ENCODE data around the gene MYT1.

DNA sequence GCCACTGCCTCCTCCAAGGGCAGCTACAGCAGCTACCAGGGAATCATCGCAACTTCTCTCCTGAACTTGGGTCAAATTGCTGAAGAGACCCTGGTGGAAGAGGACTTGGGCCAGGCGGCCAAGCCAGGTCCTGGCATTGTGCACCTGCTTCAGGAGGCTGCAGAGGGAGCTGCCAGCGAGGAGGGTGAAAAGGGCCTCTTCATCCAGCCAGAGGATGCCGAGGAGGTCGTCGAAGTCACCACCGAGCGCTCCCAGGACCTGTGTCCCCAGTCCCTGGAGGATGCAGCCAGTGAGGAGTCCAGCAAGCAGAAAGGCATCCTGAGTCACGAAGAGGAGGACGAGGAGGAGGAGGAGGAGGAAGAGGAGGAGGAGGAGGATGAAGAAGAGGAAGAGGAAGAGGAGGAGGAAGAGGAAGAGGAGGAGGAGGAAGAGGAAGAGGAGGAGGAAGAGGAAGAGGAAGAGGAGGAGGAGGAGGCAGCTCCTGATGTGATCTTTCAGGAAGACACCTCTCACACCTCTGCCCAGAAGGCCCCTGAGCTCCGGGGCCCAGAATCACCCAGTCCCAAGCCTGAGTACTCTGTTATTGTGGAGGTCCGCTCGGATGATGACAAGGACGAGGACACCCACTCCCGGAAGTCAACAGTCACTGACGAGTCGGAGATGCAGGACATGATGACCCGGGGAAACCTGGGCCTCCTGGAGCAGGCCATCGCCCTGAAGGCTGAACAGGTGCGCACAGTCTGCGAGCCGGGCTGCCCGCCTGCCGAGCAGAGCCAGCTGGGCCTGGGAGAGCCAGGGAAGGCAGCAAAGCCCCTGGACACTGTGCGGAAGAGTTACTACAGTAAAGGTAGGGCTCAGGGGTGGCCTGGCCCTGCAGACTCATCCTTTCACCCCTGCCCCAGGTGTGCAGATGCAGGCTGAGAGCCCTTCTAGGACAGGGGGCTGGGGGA lies 43.7 kb downstream of the MYT1 start:
- TF ChIP-seq, protein P1, sequence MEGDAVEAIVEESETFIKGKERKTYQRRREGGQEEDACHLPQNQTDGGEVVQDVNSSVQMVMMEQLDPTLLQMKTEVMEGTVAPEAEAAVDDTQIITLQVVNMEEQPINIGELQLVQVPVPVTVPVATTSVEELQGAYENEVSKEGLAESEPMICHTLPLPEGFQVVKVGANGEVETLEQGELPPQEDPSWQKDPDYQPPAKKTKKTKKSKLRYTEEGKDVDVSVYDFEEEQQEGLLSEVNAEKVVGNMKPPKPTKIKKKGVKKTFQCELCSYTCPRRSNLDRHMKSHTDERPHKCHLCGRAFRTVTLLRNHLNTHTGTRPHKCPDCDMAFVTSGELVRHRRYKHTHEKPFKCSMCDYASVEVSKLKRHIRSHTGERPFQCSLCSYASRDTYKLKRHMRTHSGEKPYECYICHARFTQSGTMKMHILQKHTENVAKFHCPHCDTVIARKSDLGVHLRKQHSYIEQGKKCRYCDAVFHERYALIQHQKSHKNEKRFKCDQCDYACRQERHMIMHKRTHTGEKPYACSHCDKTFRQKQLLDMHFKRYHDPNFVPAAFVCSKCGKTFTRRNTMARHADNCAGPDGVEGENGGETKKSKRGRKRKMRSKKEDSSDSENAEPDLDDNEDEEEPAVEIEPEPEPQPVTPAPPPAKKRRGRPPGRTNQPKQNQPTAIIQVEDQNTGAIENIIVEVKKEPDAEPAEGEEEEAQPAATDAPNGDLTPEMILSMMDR (IDR thresholded peaks at IDR 0.05), result no peak
- no peak for TF ChIP-seq YY1 (IDR thresholded peaks at IDR 0.05; ENCODE audit: low read depth)
- no peak for TF ChIP-seq EP300 (IDR thresholded peaks at IDR 0.05; ENCODE audit: borderline replicate concordance in 1 of 2, low read depth in 1 of 2, low read length in 1 of 2)
- TF ChIP-seq TAF1 (IDR thresholded peaks at IDR 0.05; ENCODE audit: borderline replicate concordance, low read depth, low read length), result no peak
- no peak for TF ChIP-seq POLR2AphosphoS5 (IDR thresholded peaks at IDR 0.05; ENCODE audit: low read depth, low read length)
- TF ChIP-seq JUND (IDR thresholded peaks at IDR 0.05), result no peak
- TF ChIP-seq MEF2A (IDR thresholded peaks at IDR 0.05; ENCODE audit: borderline replicate concordance, low read depth), result no peak
- TF ChIP-seq SMC3 (IDR thresholded peaks at IDR 0.05; ENCODE audit: low read depth, low read length), result no peak
- TF ChIP-seq EZH2phosphoT487 (IDR thresholded peaks at IDR 0.05; ENCODE audit: borderline replicate concordance, low read depth), result no peak
- TF ChIP-seq, protein P2, sequence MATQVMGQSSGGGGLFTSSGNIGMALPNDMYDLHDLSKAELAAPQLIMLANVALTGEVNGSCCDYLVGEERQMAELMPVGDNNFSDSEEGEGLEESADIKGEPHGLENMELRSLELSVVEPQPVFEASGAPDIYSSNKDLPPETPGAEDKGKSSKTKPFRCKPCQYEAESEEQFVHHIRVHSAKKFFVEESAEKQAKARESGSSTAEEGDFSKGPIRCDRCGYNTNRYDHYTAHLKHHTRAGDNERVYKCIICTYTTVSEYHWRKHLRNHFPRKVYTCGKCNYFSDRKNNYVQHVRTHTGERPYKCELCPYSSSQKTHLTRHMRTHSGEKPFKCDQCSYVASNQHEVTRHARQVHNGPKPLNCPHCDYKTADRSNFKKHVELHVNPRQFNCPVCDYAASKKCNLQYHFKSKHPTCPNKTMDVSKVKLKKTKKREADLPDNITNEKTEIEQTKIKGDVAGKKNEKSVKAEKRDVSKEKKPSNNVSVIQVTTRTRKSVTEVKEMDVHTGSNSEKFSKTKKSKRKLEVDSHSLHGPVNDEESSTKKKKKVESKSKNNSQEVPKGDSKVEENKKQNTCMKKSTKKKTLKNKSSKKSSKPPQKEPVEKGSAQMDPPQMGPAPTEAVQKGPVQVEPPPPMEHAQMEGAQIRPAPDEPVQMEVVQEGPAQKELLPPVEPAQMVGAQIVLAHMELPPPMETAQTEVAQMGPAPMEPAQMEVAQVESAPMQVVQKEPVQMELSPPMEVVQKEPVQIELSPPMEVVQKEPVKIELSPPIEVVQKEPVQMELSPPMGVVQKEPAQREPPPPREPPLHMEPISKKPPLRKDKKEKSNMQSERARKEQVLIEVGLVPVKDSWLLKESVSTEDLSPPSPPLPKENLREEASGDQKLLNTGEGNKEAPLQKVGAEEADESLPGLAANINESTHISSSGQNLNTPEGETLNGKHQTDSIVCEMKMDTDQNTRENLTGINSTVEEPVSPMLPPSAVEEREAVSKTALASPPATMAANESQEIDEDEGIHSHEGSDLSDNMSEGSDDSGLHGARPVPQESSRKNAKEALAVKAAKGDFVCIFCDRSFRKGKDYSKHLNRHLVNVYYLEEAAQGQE (IDR thresholded peaks at IDR 0.05; ENCODE audit: low read depth, low read length), result no peak
